Neural progenitor cell (in vitro differentiated cells): ENCODE results near the gene CNOT2. TPM values are rescaled to one million over a fixed set of nuclear protein-coding genes. Genes with fewer than 3 reads are reported as not detected.

Experiments
- DNase-seq: peaks from one replicate; pipeline ENCODE4 v3.0.0-alpha.2; 2016; ENCODE audit warnings: low spot score
- H2AFZ ChIP-seq: fragments of 200-600 bp; sonication (generic); replicated peaks from 2 replicates; pipeline ENCODE4 v1.6.1; 2016; ENCODE audit warnings: antibody characterized with exemption
- H3F3A ChIP-seq: fragments of 200-600 bp; sonication (generic); 2 replicates; pipeline ENCODE4 v1.6.1; 2016; ENCODE audit warnings: antibody characterized with exemption, low read depth
- H3K27ac ChIP-seq: fragments of 200-600 bp; sonication (generic); 2 replicates; pipeline ENCODE4 v1.5.1; 2016; ENCODE audit warnings: mild to moderate bottlenecking
- H3K27me3 ChIP-seq: fragments of 200-600 bp; sonication (generic); 2 replicates; pipeline ENCODE4 v1.6.1; 2016; ENCODE audit warnings: mild to moderate bottlenecking, moderate library complexity
- H3K36me3 ChIP-seq: fragments of 200-600 bp; sonication (generic); 2 replicates; pipeline ENCODE4 v1.5.1; 2016
- H3K4me1 ChIP-seq: fragments of 200-600 bp; sonication (generic); 2 replicates; pipeline ENCODE4 v1.6.1; 2016; ENCODE audit warnings: mixed run types
- H3K4me2 ChIP-seq: fragments of 200-600 bp; sonication (generic); 2 replicates; pipeline ENCODE4 v1.6.1; 2016
- H3K4me3 ChIP-seq: fragments of 200-600 bp; sonication (generic); 2 replicates; pipeline ENCODE4 v1.5.1; 2016
- H3K79me2 ChIP-seq: fragments of 200-600 bp; sonication (generic); 2 replicates; pipeline ENCODE4 v1.6.1; 2016; ENCODE audit warnings: low read depth
- H3K9ac ChIP-seq: fragments of 200-600 bp; sonication (generic); 2 replicates; pipeline ENCODE4 v1.6.1; 2016
- H3K9me3 ChIP-seq: fragments of 200-600 bp; sonication (generic); 2 replicates; pipeline ENCODE4 v1.5.1; 2016; ENCODE audit warnings: low read depth
- H4K20me1 ChIP-seq: fragments of 200-600 bp; sonication (generic); 2 replicates; pipeline ENCODE4 v1.6.1; 2016; ENCODE audit warnings: low read depth
- H3K27ac Mint-ChIP-seq: 3 replicates; pipeline ENCODE4 v1.8.0; 2021; ENCODE audit warnings: mixed read lengths
- H3K27me3 Mint-ChIP-seq: 2 replicates; pipeline ENCODE4 v1.8.0; 2022; ENCODE audit warnings: low read depth, mild to moderate bottlenecking, inconsistent platforms, moderate library complexity, mixed read lengths; ENCODE audit not compliant: insufficient read depth
- H3K36me3 Mint-ChIP-seq: 3 replicates; pipeline ENCODE4 v1.8.0; 2021; ENCODE audit warnings: mixed read lengths
- H3K4me1 Mint-ChIP-seq: 3 replicates; pipeline ENCODE4 v1.8.0; 2021; ENCODE audit warnings: mixed read lengths
- H3K4me3 Mint-ChIP-seq: 3 replicates; pipeline ENCODE4 v1.8.0; 2021; ENCODE audit warnings: mild to moderate bottlenecking, moderate library complexity, mixed read lengths
- H3K9me3 Mint-ChIP-seq: 3 replicates; pipeline ENCODE4 v1.8.0; 2020; ENCODE audit warnings: mixed read lengths
- EZH2 ChIP-seq: fragments of 200-600 bp; sonication (generic); IDR thresholded peaks from 2 replicates; pipeline ENCODE4 v1.6.1; 2017; ENCODE audit warnings: antibody characterized with exemption, mild to moderate bottlenecking, moderate library complexity
- EZH2phosphoT487 ChIP-seq: fragments of 200-600 bp; sonication (generic); IDR thresholded peaks from 2 replicates; pipeline ENCODE4 v1.6.1; 2017; ENCODE audit warnings: antibody characterized with exemption
- total RNA-seq: library from RNA; depleted of rRNA; stranded (reverse); fragments of >200 nt; gene quantifications from 2 replicates; pipeline ENCODE4 v1.2.3, GENCODE V29; 2015; ENCODE audit warnings: low replicate concordance
- TF ChIP-seq, protein P1 (sequence below): fragments of 200-600 bp; sonication (generic); IDR thresholded peaks from 2 replicates; pipeline ENCODE4 v1.5.1; 2017; ENCODE audit warnings: antibody characterized with exemption, mild to moderate bottlenecking

The CNOT2 gene
- total RNA-seq, 1 donor from 2014 or later: 250 TPM

DNA sequence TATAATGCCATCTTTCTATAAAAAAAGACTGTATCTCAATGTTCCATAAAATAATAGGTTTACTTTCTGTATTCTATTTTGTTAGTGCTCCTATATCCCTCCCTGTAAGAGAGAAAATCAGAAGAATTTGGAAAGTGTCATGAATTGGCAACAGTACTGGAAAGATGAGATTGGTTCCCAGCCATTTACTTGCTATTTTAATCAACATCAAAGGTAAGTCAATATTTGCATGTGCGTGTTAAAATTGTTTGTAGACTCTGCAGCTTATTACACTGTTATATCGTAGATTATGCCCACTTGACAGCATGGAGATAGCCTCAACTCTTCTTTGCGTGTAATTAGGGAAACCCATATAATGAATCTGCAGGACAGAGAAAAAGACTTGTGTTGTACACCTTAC is 156.9 kb downstream of the CNOT2 start:
- no peaks in the 10 kb centered on the region for H3K36me3 ChIP-seq
- H3K79me2 ChIP-seq: no peaks in the 10 kb centered on the region
- no peak overlapping the region for H3K27ac Mint-ChIP-seq
- TF ChIP-seq EZH2 (no peak), EZH2phosphoT487 (no peak)
- TF ChIP-seq, protein P1, sequence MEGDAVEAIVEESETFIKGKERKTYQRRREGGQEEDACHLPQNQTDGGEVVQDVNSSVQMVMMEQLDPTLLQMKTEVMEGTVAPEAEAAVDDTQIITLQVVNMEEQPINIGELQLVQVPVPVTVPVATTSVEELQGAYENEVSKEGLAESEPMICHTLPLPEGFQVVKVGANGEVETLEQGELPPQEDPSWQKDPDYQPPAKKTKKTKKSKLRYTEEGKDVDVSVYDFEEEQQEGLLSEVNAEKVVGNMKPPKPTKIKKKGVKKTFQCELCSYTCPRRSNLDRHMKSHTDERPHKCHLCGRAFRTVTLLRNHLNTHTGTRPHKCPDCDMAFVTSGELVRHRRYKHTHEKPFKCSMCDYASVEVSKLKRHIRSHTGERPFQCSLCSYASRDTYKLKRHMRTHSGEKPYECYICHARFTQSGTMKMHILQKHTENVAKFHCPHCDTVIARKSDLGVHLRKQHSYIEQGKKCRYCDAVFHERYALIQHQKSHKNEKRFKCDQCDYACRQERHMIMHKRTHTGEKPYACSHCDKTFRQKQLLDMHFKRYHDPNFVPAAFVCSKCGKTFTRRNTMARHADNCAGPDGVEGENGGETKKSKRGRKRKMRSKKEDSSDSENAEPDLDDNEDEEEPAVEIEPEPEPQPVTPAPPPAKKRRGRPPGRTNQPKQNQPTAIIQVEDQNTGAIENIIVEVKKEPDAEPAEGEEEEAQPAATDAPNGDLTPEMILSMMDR: no peak
- no peak overlapping the region for H2AFZ ChIP-seq
- no peaks in the 10 kb centered on the region for H3K9me3 ChIP-seq
- H3K9me3 Mint-ChIP-seq: no peaks in the 10 kb centered on the region
- H3K4me3 ChIP-seq: no peak overlapping the region
- no peaks in the 10 kb centered on the region for H3K27me3 ChIP-seq
- H3K36me3 Mint-ChIP-seq: peaks cover 32% of the 10 kb centered on the region
- peaks cover 3% of the 10 kb centered on the region for H3K27me3 Mint-ChIP-seq
- H3K4me1 Mint-ChIP-seq: no peaks in the 10 kb centered on the region
- H3K4me3 Mint-ChIP-seq: no peak overlapping the region
- no peaks in the 10 kb centered on the region for H4K20me1 ChIP-seq
- no peak overlapping the region for H3K9ac ChIP-seq
- no peaks in the 10 kb centered on the region for H3F3A ChIP-seq
- H3K4me2 ChIP-seq: no peak overlapping the region
- H3K27ac ChIP-seq: no peak overlapping the region
- H3K4me1 ChIP-seq: no peaks in the 10 kb centered on the region
- no peak for DNase-seq

DNA sequence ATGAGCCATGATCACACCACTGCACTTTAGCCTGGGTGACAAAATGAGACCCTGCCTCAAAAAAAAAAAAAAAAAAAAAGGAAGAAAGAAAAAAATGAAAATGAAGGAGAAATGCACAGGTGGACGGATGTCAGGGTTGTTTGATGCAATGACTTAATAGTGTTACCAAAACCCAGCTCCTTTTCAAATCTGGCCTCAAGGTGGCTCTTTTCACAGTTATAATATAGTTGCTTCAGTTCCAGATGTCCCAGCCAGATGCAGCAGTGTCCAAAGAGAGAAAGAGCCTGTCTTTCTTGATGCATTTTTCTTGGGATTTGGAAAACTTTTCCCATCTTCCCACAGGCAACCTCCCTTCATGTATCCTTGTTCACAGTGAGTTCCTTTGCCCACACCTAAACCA is 159.4 kb downstream of the CNOT2 start:
- Histone ChIP-seq H3K79me2 (no peaks in the 10 kb centered on the region), H4K20me1 (no peaks in the 10 kb centered on the region), H3K4me3 (no peak overlapping the region), H3K4me2 (no peak overlapping the region), H3K9ac (no peak overlapping the region), H2AFZ (no peak overlapping the region), H3K27me3 (no peaks in the 10 kb centered on the region), H3K27ac (no peak overlapping the region), H3K9me3 (no peaks in the 10 kb centered on the region), H3K4me1 (no peaks in the 10 kb centered on the region), H3F3A (no peaks in the 10 kb centered on the region), H3K36me3 (no peaks in the 10 kb centered on the region)
- Mint-ChIP-seq H3K36me3 (peaks cover 46% of the 10 kb centered on the region), H3K27ac (no peak overlapping the region), H3K27me3 (peaks cover 5% of the 10 kb centered on the region), H3K4me3 (no peak overlapping the region), H3K9me3 (no peaks in the 10 kb centered on the region), H3K4me1 (no peaks in the 10 kb centered on the region)
- no peak for DNase-seq
- TF ChIP-seq EZH2phosphoT487 (no peak), EZH2 (no peak)
- TF ChIP-seq, protein P1: no peak

DNA sequence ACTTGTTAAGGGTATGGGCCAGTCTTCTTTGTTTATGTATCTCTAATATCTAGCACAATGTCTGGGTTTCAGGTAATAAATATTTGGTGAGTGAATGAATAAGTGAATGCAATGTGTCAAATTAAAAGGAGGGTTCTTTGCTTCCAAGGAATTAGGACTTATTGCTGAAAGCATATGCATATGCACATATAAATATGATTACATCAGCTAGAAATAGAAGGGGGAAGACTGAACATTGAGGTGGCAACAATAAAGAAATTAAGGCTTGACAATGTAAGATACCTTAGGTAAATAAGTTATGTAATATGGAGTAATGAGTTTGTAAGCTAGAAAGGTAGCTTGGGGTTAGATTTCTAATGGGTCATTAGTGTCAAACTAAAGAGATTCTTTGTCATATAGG is 160.6 kb downstream of the CNOT2 start:
- H3K9ac ChIP-seq: no peak overlapping the region
- Mint-ChIP-seq H3K27ac (no peak overlapping the region), H3K9me3 (no peaks in the 10 kb centered on the region), H3K4me1 (no peaks in the 10 kb centered on the region), H3K4me3 (no peak overlapping the region), H3K27me3 (peaks cover 2% of the 10 kb centered on the region), H3K36me3 (peaks cover 49% of the 10 kb centered on the region)
- no peak overlapping the region for H3K27ac ChIP-seq
- no peaks in the 10 kb centered on the region for H3K9me3 ChIP-seq
- no peaks in the 10 kb centered on the region for H3F3A ChIP-seq
- no peaks in the 10 kb centered on the region for H3K79me2 ChIP-seq
- no peak for DNase-seq
- H4K20me1 ChIP-seq: no peaks in the 10 kb centered on the region
- H3K4me1 ChIP-seq: no peaks in the 10 kb centered on the region
- TF ChIP-seq, protein P1: no peak
- TF ChIP-seq EZH2: no peak
- no peak overlapping the region for H2AFZ ChIP-seq
- H3K27me3 ChIP-seq: no peaks in the 10 kb centered on the region
- no peak overlapping the region for H3K4me2 ChIP-seq
- H3K4me3 ChIP-seq: no peak overlapping the region
- no peaks in the 10 kb centered on the region for H3K36me3 ChIP-seq

Other genes starting within 250 kb of the CNOT2 start
- 5.7 and 8.5 TPM in 2 replicates for gene KCNMB4, start 122.9 kb downstream of the CNOT2 start, total RNA-seq